K562 (cell line): Measurements from ENCODE around the gene ACTN1. TPM values are rescaled to one million over a fixed set of nuclear protein-coding genes. Genes with fewer than 3 reads are reported as not detected.
A peak's percentile ranks its signal among the peaks of the same experiment; 100 is the strongest.

Experiments used
- COPS2 ChIP-seq: fragments of 450-650 bp; conservative IDR thresholded peaks from 2 replicates; pipeline ENCODE4 v1.6.1; 2016; ENCODE audit warnings: mild to moderate bottlenecking, moderate library complexity
- ELF1 ChIP-seq: fragments of 200-800 bp; sonication (Bioruptor generic); IDR thresholded peaks from 2 replicates; pipeline ENCODE4 v1.6.1; 2016; ENCODE audit warnings: missing genetic modification characterization, missing compliant biosample characterization
- JUNB ChIP-seq: fragments of 450-650 bp; formaldehyde crosslinking; conservative IDR thresholded peaks from 2 replicates; pipeline ENCODE4 v1.4.0; 2020; ENCODE audit warnings: mild to moderate bottlenecking
- KLF10 ChIP-seq: fragments of 250-450 bp; sonication (Bioruptor Pico); IDR thresholded peaks from 2 replicates; pipeline ENCODE4 v1.6.1; 2021; ENCODE audit warnings: matching md5 sums
- MCM5 ChIP-seq: fragments of 450-650 bp; IDR thresholded peaks from 2 replicates; pipeline ENCODE4 v1.6.1; 2016; ENCODE audit warnings: low read depth
- POU5F1 ChIP-seq: fragments of 150-350 bp; IDR thresholded peaks from 2 replicates; pipeline ENCODE4 v1.6.1; 2014; ENCODE audit warnings: borderline replicate concordance, low read length, low read depth, mild to moderate bottlenecking; ENCODE audit not compliant: partially characterized antibody
- U2AF1 ChIP-seq: fragments of 200-400 bp; formaldehyde crosslinking; optimal IDR thresholded peaks from 2 replicates; pipeline ENCODE3; 2017; ENCODE audit warnings: mild to moderate bottlenecking, low read depth, low read length, moderate library complexity
- ZNF197 ChIP-seq: fragments of 200-800 bp; sonication (Bioruptor generic); IDR thresholded peaks from 2 replicates; pipeline ENCODE4 v1.6.1; 2016; ENCODE audit warnings: low read depth, missing genetic modification characterization, missing compliant biosample characterization
- ZNF583 ChIP-seq: fragments of 250-450 bp; sonication (Bioruptor Pico); IDR thresholded peaks from 2 replicates; pipeline ENCODE4 v1.4.0; 2020
- ZNF717 ChIP-seq: fragments of 250-450 bp; sonication (Bioruptor Pico); IDR thresholded peaks from 2 replicates; pipeline ENCODE4 v1.5.0; 2021
- polyA plus RNA-seq, 8 experiments: library from polyadenylated mRNA; depleted of rRNA in 4 of 8; stranded (reverse) in 5 of 8; unstranded in 3 of 8; fragments of >200 nt; fragmentation: Nextera tagmentation in 2 of 8; fragmentation: Illumina TruSeq in 1 of 8; extraction: Ambion mirVana in 2 of 8; extraction: Trizol in 1 of 8; gene quantifications; 2 replicates each; pipeline versions ENCODE4 v1.2.1 to v1.2.3, GENCODE V29; 2011 to 2014; ENCODE audit warnings: inconsistent platforms in 1 of 8, missing spikeins in 1 of 8
- total RNA-seq, 7 experiments: library from RNA; depleted of rRNA in 6 of 7; stranded (reverse); fragments of >200 nt in 6 of 7; fragmentation: Illumina TruSeq in 2 of 7; extraction: Trizol in 2 of 7; gene quantifications; 2 replicates each; pipeline versions ENCODE4 v1.2.1 to v1.2.3, GENCODE V29; 2011 to 2021; ENCODE audit warnings: low replicate concordance in 1 of 7
- TF ChIP-seq, protein P1 (sequence below), 2 experiments: fragments of 450-650 bp in 1 of 2; sonication (generic) in 1 of 2; formaldehyde crosslinking in 1 of 2; IDR thresholded peaks; 2 replicates each; pipeline versions ENCODE4 v1.7.1 to v1.9.0; 2016 to 2022; ENCODE audit warnings: inconsistent platforms in 1 of 2, mild to moderate bottlenecking in 1 of 2, missing genetic modification reagents in 1 of 2
- TF ChIP-seq, protein P2 (sequence below), 2 experiments: fragments of 450-650 bp; IDR thresholded peaks; 2 replicates each; pipeline ENCODE4 v1.6.1; 2018; ENCODE audit warnings: mild to moderate bottlenecking in 2 of 2, low read depth in 1 of 2; ENCODE audit not compliant: partially characterized antibody in 2 of 2
- TF ChIP-seq, protein P3 (sequence below), 3 experiments: fragments of 200-800 bp in 1 of 3; sonication (Bioruptor generic) in 1 of 3; sonication (generic) in 1 of 3; formaldehyde crosslinking in 1 of 3; IDR thresholded peaks; 2 replicates each; pipeline versions ENCODE4 v1.6.1 to v1.8.0; 2016 to 2022; ENCODE audit warnings: mild to moderate bottlenecking in 2 of 3, missing compliant biosample characterization in 2 of 3, missing genetic modification characterization in 2 of 3, missing genetic modification reagents in 1 of 3

ACTN1 gene
- total and polyA plus RNA-seq, 9 of the 15 experiments (the other 6 are each of a cell fraction or from before 2014, with no cell fraction given), result 2.2 to 67.7 (median 34.5) TPM

DNA sequence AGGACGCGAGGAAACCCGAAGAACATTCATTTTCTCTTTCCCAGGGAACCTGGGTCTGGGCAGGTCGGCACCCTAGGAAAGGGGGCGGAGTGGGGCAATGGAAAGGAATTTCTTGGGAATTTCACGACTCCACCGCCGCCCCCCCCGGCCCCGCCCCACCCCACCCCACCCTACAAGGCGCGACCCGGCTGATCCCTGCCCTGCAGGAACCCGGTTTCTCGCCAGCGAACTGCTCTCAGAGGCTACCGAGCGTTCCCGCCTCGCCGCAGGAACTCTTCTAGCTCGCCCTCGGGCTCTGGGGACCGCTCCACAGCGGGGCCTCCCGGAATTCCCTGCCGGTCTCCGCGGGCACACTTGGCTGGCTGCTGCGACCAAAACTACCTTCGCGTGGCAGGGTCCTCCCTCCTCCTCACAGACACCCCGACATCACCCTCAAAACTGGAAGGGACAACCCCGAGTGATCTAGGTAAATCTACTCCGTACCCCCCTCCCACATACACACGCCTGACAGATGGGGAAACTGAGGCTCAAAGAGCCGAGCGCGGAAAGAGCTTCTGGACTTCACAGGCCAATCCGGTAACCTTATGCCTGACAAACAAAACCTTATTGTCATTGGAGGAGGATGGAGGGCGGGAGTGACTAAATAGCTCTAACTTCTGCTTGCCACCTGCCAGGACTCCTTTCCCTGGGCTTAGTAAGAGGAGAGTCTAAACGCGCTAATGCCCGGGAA lies 785 bp upstream of the ACTN1 start (continued):
- TF ChIP-seq, protein P1, sequence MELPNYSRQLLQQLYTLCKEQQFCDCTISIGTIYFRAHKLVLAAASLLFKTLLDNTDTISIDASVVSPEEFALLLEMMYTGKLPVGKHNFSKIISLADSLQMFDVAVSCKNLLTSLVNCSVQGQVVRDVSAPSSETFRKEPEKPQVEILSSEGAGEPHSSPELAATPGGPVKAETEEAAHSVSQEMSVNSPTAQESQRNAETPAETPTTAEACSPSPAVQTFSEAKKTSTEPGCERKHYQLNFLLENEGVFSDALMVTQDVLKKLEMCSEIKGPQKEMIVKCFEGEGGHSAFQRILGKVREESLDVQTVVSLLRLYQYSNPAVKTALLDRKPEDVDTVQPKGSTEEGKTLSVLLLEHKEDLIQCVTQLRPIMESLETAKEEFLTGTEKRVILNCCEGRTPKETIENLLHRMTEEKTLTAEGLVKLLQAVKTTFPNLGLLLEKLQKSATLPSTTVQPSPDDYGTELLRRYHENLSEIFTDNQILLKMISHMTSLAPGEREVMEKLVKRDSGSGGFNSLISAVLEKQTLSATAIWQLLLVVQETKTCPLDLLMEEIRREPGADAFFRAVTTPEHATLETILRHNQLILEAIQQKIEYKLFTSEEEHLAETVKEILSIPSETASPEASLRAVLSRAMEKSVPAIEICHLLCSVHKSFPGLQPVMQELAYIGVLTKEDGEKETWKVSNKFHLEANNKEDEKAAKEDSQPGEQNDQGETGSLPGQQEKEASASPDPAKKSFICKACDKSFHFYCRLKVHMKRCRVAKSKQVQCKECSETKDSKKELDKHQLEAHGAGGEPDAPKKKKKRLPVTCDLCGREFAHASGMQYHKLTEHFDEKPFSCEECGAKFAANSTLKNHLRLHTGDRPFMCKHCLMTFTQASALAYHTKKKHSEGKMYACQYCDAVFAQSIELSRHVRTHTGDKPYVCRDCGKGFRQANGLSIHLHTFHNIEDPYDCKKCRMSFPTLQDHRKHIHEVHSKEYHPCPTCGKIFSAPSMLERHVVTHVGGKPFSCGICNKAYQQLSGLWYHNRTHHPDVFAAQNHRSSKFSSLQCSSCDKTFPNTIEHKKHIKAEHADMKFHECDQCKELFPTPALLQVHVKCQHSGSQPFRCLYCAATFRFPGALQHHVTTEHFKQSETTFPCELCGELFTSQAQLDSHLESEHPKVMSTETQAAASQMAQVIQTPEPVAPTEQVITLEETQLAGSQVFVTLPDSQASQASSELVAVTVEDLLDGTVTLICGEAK (IDR thresholded peaks at IDR 0.05), result no peak
- TF ChIP-seq, protein P1 (CRISPR knock-in tag; IDR thresholded peaks at IDR 0.05), result no peak
- TF ChIP-seq COPS2 (no peak), ELF1 (no peak), ZNF197 (CRISPR knock-in tag) (no peak), ZNF717 (no peak), POU5F1 (no peak), KLF10 (CRISPR knock-in tag) (no peak), ZNF583 (CRISPR knock-in tag) (no peak), MCM5 (no peak), U2AF1 (no peak), JUNB (CRISPR knock-in tag) (no peak)
- TF ChIP-seq, protein P2, sequence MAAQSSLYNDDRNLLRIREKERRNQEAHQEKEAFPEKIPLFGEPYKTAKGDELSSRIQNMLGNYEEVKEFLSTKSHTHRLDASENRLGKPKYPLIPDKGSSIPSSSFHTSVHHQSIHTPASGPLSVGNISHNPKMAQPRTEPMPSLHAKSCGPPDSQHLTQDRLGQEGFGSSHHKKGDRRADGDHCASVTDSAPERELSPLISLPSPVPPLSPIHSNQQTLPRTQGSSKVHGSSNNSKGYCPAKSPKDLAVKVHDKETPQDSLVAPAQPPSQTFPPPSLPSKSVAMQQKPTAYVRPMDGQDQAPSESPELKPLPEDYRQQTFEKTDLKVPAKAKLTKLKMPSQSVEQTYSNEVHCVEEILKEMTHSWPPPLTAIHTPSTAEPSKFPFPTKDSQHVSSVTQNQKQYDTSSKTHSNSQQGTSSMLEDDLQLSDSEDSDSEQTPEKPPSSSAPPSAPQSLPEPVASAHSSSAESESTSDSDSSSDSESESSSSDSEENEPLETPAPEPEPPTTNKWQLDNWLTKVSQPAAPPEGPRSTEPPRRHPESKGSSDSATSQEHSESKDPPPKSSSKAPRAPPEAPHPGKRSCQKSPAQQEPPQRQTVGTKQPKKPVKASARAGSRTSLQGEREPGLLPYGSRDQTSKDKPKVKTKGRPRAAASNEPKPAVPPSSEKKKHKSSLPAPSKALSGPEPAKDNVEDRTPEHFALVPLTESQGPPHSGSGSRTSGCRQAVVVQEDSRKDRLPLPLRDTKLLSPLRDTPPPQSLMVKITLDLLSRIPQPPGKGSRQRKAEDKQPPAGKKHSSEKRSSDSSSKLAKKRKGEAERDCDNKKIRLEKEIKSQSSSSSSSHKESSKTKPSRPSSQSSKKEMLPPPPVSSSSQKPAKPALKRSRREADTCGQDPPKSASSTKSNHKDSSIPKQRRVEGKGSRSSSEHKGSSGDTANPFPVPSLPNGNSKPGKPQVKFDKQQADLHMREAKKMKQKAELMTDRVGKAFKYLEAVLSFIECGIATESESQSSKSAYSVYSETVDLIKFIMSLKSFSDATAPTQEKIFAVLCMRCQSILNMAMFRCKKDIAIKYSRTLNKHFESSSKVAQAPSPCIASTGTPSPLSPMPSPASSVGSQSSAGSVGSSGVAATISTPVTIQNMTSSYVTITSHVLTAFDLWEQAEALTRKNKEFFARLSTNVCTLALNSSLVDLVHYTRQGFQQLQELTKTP (IDR thresholded peaks at IDR 0.05; ENCODE audit: low read depth in 1 of 2, partially characterized antibody in 2 of 2), result no peak
- TF ChIP-seq, protein P3, sequence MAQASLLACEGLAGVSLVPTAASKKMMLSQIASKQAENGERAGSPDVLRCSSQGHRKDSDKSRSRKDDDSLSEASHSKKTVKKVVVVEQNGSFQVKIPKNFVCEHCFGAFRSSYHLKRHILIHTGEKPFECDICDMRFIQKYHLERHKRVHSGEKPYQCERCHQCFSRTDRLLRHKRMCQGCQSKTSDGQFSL (CRISPR knock-in tag; IDR thresholded peaks at IDR 0.05), result no peak
- TF ChIP-seq, protein P3 (tag; IDR thresholded peaks at IDR 0.05), result peak in 1 of 2 experiments; percentile 62; a peak in 1 of 4 replicates
